ENCODE results near the gene VARS1.
"Not testable (repeated sequence)": the region's sequence is repeated elsewhere in the genome, so short reads cannot be mapped to it uniquely, and the experiment has no call there.

VARS1 gene

DNA sequence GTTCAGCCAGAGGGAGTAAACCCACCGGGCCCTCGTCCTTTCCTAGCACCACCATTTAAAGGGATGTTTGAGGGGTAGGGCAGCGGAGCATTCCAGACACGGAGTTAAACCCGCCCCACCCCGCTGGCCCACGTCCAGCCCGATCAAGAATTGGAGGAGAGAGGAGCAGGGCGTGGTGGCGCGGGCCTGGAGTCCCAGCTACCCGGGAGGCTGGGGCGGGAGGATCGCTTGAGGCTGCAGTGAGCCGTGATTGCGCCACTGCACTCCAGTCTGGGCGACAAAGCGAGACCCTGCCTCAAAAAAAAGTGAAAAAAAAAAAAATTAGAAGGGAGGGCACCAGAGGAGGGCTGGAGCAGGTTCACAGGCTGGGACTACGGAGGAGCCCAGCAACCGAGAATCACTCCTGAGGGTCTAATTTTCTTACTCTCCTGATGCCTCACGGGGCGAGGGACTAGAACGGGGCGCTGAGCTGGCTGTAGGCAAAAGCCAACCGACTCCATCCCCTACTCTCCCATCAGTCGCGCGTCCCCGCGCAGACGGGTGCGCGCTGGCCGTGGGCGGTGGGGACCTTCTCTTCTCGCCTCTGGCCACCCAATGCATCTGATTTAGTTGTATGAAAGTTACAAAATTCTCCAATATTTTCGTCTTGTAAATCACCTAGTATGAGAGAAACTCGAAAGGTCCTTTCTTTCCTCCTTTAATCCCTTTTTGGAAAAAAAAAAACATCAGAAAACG, 25.9 kb upstream of the VARS1 start:
- DNase-seq: peak; percentile 79

DNA sequence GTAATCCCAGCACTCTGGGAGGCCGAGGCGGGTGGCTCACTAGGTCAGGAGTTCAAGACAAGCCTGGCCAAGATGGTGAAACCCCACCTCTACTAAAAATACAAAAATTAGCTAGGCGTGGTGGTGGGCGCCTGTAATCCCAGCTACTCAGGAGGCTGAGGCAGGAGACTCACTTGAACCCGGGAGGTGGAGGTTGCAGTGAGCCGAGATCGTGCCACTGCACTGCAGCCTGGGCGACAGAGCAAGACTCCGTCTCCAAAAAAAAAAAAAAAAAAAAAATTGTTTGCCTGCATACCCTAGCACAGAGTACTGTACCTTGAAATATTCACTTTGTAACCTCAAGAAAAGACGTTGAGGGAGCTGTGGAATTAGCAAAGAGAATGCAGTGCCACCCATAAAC, 24.8 kb upstream of the VARS1 start:
- not testable (repeated sequence) for DNase-seq

DNA sequence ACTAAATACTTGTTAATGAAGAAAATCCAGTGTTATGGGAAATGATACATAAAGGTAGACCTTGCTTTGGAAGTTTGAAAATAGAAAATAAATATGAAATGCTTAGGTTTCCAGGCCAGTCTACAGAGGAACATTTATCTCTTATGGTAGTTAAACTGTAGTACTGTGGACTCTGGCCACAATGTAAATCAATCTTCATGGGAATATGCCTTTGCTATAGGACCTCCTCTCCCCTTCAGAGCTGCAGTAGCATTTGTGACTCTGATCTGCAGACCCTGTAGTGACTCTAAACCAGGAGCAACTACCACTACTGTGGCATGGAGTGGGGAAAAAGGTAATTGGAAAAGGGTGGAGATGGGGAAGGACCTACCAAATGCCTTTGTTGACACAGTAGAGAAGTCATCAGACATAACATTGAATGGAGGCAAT, 24.3 kb upstream of the VARS1 start:
- DNase-seq: no peak

DNA sequence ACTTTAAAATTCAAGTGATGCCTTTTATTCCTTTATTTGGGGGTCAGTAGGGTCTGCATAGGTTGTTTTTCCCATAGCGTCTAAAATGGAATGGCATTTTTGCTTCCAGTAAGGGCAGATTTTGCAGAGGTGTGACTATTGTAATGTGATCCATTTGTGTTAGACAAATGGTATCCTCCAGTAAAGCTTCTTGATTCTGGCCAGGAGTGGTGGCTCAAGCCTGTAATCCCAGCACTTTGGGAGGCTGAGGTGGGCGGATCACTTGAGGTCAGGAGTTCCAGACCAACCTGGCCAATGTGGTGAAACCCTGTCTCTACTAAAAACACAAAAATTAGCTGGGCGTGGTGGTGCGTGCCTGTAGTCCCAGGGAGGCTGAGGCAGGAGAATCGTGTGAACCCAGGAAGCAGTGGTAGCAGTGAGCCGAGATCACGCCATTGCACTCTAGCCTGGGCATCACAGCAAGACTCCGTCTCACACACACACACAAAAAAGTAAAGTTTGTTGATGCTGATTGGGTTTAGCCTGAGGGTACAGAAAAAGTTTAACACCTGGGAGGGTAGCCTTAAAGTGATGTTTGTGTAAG, 22.5 kb upstream of the VARS1 start:
- peak; percentile 41 for DNase-seq

DNA sequence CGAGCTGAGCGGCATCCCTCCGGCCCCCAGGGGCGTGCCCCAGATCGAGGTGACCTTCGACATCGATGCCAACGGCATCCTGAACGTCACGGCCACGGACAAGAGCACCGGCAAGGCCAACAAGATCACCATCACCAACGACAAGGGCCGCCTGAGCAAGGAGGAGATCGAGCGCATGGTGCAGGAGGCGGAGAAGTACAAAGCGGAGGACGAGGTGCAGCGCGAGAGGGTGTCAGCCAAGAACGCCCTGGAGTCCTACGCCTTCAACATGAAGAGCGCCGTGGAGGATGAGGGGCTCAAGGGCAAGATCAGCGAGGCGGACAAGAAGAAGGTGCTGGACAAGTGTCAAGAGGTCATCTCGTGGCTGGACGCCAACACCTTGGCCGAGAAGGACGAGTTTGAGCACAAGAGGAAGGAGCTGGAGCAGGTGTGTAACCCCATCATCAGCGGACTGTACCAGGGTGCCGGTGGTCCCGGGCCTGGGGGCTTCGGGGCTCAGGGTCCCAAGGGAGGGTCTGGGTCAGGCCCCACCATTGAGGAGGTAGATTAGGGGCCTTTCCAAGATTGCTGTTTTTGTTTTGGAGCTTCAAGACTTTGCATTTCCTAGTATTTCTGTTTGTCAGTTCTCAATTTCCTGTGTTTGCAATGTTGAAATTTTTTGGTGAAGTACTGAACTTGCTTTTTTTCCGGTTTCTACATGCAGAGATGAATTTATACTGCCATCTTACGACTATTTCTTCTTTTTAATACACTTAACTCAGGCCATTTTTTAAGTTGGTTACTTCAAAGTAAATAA, 21.8 kb upstream of the VARS1 start:
- DNase-seq: not testable (repeated sequence)

DNA sequence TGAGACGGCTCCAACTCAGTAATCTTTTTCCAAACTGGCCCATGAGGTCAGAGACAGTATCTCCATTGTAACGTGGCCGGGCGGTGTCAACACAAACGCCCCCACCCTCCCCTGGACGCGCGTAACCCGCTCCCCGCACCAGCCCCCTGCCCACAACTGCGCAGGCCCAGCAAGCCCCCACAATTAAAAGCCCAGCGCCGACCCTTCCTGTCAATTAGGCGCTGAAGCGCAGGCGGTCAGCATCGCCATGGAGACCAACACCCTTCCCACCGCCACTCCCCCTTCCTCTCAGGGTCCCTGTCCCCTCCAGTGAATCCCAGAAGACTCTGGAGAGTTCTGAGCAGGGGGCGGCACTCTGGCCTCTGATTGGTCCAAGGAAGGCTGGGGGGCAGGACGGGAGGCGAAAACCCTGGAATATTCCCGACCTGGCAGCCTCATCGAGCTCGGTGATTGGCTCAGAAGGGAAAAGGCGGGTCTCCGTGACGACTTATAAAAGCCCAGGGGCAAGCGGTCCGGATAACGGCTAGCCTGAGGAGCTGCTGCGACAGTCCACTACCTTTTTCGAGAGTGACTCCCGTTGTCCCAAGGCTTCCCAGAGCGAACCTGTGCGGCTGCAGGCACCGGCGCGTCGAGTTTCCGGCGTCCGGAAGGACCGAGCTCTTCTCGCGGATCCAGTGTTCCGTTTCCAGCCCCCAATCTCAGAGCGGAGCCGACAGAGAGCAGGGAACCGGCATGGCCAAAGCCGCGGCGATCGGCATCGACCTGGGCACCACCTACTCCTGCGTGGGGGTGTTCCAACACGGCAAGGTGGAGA, 19.7 kb upstream of the VARS1 start, which contains the start of the genes HSPA1A and HSPA1L:
HSPA1A (plus strand) TSS at position 519 of the 814 bp plus-strand sequence; CDS start at position 733, 214 bp downstream.
HSPA1L (minus strand) TSS at position 259 of the 814 bp plus-strand sequence. CDS start 3,311 bp downstream, outside the sequence.
- peak; percentile 99 for DNase-seq

DNA sequence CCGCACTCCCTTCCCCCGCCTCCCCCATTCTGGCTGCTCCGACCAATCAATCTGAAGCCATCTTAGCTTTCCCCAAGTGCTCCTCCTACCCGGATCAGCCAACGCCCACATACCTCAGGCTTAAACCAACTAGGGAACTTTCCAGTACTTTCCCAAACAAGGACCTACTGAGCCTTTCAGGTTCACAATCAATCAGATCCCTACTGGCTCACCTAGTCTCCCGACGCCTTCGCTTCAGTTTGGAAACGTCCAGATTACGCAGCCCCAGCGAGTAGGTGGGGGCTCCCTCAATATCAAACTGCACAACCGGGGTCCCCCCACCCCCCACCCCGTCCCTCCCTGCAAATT, 19.1 kb upstream of the VARS1 start:
- peak; percentile 99 for DNase-seq

DNA sequence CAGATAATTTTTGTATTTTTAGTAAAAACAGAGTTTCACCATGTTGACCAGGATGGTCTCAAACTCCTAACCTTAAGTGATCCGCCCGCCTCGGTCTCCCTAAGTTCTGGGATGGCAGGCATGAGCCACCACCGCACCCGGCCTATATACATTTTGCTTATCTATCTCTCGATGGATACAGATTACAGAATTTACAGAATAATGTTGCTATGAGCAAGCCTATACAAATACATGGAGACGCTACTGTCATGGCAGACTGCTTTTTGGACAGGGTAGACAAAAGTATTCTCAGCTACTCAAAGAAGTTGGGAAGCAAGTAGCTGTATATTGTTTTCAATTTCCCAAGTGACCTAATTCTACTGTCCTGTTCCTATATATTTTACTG, 17.9 kb upstream of the VARS1 start:
- no peak for DNase-seq

DNA sequence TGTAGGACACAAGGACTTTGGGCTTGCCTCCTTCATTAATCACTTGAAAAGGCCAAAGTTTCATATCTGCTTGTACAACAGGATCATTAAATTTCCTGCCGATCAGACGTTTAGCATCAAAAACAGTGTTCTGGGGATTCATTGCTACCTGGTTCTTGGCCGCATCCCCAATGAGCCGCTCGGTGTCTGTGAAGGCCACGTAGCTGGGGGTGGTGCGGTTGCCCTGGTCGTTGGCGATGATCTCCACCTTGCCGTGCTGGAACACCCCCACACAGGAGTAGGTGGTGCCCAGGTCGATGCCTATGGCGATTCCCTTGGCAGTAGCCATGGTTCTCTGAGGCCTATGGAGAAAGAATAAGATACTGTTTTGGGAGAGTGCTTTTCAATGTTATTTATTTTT, 16.1 kb upstream of the VARS1 start:
- DNase-seq: no peak

DNA sequence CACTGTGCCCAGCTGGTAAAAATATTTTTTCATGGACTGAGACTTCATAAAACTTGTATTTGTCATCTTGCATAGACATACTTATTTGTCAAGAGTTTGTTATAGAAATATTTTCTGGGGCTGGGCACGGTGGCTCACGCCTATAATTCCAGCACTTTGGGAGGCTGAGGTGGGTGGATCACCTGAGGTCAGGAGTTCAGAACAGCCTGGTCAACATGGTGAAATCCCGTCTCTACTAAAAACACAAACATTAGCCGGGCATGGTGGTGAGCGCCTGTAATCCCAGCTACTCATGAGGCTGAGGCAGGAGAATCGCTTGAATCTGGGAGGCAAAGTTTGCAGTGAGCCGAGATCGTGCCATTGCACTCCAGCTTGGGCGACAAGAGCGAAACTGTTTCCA, 13.0 kb upstream of the VARS1 start:
- DNase-seq: peak; percentile 80

DNA sequence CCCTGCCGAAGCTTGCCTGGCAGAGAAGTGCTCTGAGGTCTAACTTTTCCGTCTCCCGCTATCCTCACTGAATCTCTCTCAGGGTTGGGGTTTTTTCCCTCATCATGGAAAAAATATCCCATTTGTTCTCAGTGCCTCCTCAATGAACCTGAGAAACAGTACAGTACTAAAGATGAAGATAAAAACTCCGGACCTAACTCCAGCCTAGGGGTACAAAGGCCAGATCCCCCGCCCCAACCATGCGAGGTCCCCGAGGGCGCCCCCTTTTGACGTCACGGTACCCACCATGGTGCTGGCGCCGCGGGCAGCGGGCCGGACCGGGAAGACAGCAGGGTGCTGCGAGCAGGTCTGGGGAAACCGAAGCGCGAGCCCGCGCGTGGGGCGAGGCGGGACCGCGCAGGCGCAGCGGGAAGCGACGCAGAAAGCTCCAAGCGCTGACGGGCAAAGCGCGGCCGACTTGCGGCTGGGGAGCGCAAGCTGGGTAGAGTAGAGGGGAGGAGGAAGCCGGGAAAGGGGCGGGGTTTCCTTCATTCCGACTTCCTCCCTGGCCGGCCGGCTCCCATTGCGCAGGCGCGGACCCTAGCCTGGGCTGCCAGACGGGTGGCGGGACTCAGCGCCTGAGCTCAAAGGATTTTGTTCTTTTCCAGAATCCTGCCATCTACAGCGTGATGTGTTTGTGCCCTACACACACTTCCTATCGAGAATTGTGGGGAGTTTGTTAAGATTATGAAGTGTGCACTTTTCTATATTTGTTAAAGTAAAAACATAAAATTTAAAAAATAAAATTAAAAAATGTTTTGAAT, 11.1 kb upstream of the VARS1 start, which contains the start of gene LSM2:
LSM2 (minus strand) TSS at position 497 of the 803 bp plus-strand sequence; CDS start at position 288, 209 bp downstream.
- peak; percentile 100 for DNase-seq

DNA sequence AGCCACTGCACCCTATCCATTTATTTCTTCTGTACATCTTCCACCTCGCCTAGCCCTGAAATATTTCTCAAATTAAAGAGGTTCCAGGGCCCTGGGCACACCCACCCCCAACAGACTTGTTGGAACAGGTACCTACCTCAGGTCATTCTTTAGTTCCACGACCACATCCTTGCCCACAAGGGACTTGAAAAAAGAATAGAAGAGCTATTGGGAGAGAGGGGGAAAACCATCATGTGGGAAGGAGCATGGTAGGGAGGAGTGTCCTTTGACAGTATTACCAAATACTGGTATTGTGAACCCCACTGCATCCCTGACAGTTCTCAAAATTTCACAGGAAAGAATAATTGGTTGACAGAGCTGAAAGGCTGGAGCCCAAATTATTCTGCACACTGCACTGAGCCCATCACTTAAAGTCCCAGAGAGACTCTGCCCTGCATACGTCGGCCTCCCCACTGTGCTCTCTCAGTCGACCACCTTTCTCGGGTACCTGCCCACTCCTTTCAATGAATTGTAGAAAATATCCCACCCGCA, 10.5 kb upstream of the VARS1 start:
- no peak for DNase-seq

DNA sequence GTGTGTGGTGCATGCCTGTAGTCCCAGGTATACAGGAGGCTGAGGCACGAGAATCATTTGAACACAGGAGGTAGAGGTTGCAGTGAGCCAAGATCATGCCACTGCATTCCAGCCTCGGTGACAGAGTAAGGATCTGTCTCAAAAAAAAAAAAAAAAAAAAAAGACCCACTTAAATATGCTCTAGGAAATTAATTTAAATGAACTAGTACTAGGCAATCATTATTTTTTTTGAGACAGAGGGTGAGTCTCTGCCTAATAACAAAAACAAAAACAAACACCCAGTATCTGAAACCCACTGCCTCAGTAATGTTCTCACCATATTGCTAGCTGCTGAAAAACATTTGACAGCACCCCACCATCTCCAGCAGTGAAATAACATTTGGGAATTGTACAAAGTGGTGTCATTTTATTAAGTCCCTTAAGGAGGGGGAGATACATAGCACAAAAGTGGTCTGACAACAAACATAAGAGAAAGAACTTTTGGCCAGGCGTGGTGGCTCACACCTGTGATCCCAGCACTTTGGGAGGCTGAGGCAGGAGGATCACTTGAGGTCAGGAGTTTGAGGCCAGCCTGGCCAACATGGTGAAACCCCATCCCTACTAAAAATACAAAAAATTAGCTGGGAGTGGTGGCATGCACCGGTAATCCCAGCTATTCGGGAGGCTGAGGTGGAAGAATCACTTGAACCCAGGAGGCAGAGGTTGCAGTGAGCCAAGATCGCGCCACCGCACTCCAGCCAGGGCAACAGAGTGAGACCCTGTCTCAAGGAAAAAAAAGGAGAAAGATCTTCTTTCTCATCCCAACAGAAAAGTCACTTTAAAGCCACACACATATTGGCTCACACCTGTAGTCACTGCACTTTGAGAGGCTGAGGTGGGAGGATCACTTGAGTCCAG, 5.7 kb upstream of the VARS1 start:
- not testable (repeated sequence) for DNase-seq

DNA sequence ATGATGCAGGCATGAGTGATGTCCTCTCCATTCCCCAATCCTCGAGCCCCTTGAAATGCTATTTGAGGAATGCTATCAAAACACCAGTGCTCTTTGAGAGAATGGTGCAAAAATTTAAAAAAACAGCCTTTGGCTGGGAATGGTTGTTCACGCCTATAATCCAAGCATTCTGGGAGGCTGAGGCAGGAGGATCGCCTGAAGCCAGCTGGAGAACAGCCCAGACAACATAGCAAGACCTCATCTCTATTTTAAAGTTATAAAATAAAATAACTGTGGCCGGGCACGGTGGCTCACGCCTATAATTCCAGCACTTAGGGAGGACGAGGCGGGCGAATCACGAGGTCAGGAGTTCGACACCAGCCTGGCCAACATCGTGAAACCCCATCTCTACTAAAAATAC, 4.2 kb upstream of the VARS1 start:
- DNase-seq: no peak

DNA sequence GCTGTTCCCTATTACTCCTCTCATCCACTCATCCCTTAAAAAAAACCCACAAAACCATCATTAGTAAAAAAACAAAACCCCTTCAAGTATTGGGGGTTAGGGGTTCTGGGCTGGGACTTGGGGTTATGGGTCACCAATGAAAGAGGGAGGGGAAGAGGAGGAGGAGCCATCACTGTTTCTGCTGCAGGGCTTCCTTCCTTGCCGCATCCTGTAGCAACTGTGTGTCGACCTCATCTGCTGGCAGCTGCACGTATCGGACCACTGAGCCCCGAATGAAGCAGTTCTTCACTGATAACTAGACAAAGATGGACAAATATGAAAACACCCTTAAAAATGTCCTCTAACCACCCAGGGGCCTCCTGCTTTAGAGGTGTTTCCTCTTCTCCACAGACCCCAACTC, 2.0 kb upstream of the VARS1 start:
- no peak for DNase-seq

DNA sequence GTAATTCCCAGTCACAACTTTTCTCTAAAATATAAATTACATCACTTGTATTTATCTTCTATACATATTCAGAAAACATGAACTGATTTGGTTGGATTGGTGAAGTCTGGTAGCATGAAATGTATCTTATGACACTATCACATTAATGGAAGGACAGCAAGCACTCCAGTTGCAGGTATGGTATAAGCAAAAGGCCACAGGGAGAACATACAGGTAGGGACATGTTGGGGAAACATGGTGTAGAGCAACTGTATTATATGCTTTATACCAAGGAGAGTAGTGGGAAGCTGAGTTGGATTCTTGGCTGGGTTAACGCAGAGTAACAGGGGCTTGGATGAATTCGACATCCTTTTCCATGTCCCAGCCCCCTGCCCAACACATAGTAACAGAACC, 1.4 kb upstream of the VARS1 start:
- no peak for DNase-seq

DNA sequence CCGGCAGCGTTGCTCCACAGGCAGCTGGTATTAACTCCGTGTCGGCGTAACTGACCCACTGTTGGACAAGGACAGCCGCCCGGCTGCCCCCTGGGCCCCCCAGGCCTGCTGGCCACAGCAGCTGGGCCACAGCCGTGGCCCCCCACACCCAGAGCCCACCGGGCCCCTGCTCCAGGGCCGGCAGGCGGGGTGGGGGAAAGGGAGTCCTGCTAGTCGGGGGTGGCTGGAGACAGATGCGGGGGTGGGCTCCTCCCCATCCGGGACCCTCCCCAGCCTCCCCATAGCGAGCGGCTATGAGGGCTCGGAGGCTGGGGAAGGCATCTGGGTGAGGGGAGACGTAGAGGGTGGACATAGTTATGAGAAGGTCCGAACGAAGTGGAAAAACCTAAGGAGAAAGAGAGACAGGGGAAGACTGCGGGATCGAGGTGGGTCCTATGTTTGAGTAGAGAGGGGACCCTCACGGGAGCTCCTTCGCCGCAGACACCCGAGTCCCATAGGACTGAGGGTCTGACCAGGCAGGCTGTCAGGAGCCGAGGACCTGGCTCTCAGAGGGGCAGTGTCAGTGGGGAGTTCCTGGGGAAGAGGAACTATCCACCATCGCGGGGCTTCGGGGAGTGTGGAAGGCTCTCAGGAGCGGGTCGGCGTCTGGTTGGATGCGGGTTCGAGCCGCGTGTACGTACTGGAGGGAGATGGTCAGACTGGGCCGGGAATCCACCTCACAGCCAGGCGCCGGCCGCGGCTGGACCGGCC, 511 bp downstream of the VARS1 start:
- DNase-seq: peak; percentile 65

DNA sequence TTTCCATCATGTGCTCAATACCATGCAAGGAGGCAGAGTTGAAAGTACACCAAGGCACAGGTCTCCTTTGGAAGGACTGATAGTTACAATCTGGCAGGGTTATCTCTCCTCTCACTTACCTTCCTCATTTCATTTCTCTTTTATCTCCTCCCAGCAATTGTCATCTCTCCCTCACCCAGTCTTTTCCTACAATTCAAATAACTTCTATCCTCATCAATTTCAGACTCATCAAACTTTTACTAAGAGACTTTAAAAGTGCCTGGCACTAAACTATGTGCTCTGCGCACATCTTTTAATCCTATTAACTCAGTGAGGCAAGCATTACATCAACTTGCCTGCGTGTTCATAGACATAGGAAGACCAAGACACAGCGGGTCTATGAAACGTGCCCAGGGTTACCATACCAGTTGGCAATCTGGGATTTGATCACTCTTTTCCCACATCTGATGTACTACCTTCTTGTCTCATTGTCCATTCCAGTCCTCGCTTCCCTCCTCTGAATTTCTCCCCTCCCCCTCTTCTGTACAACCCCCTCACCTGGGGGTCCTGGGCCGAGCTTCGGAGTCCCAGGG, 1.2 kb downstream of the VARS1 start:
- peak; percentile 87 for DNase-seq

DNA sequence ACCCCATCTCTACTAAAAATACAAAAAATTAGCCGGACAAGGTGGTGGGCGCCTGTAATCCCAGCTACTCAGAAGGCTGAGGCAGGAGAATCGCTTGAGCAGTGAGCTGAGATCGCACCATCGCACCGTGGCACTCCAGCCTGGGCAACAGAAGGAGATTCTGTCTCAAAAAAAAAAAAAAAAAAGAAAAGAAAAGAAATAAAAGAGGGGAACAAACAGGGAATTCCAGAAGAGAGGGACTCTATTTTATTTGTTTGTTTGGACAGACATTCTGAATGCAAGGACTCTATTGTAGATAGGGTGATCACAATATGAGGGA, 1.7 kb downstream of the VARS1 start:
- not testable (repeated sequence) for DNase-seq

DNA sequence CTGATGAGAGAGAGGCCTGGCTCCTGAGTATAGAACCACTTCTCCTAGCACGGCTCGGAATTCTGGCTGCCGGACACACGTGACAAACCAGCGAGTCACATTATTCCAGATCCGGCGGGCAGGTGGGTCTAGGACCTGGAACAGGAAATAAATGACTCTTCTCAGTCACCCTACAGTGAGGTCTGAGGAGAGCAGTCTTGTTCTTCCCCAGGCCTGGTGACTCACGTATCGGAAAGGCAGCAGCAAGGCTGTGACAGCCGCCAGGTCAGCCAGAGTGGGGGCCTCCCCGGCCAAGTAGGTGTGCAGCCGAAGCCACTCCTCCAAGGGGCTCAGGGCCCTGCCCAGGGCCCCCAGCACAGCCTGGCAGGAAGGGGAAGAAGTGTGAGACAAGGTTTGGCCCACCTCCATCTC, 2.8 kb downstream of the VARS1 start:
- DNase-seq: no peak
